PC-3 (cell line): ENCODE results near the gene ADARB2. TPM values are rescaled to one million over a fixed set of nuclear protein-coding genes. Genes with fewer than 3 reads are reported as not detected.
"Not testable (repeated sequence)": the region's sequence is repeated elsewhere in the genome, so short reads cannot be mapped to it uniquely, and the experiment has no call there.

Source experiments
- ATAC-seq: fragments of 200-7000 bp; cut with Tn5 transposase; 2 replicates; pipeline ENCODE4 v1.9.1; 2020; ENCODE audit warnings: mild to moderate bottlenecking, moderate library complexity
- BruUV-seq: library from RNA; stranded (reverse); fragments of 400-500 nt; replicated peaks from 2 replicates; lab custom pipeline; 2021; lab: Mats Ljungman, UMichigan
- CTCF ChIA-PET: fragments of 300-600 bp; sonication (Branson Sonifier 250); formaldehyde crosslinking; loops from one replicate; lab custom pipeline; 2022; ENCODE audit warnings: antibody characterized with exemption; lab: Charles Lee
- POLR2A ChIA-PET: fragments of 300-600 bp; sonication (Branson Sonifier 250); formaldehyde crosslinking; loops from one replicate; lab custom pipeline; 2022; ENCODE audit warnings: antibody characterized with exemption; ENCODE audit not compliant: unreplicated experiment; lab: Charles Lee
- DNase-seq: peaks from one replicate; pipeline ENCODE4 v3.0.0-alpha.2; 2015
- H2AFZ ChIP-seq: fragments of 300-600 bp; sonication (generic); 2 replicates; pipeline ENCODE4 v1.6.0; 2016; ENCODE audit warnings: antibody characterized with exemption, low read length
- H3F3A ChIP-seq: fragments of 300-600 bp; sonication (generic); one replicate; pipeline ENCODE4 v1.6.0; 2017; ENCODE audit warnings: antibody characterized with exemption, low read length, control low read depth, mild to moderate bottlenecking; ENCODE audit not compliant: unreplicated experiment
- H3K27ac ChIP-seq: fragments of 300-600 bp; sonication (generic); 2 replicates; pipeline ENCODE4 v1.5.1; 2016; ENCODE audit warnings: mild to moderate bottlenecking, low read length
- H3K27me3 ChIP-seq: fragments of 300-600 bp; sonication (generic); 2 replicates; pipeline ENCODE4 v1.6.1; 2016; ENCODE audit warnings: low read length, mixed read lengths
- H3K36me3 ChIP-seq: fragments of 300-600 bp; sonication (generic); 2 replicates; pipeline ENCODE4 v1.6.1; 2016; ENCODE audit warnings: low read depth, mixed run types, low read length, mixed read lengths
- H3K4me1 ChIP-seq: fragments of 300-600 bp; sonication (generic); 2 replicates; pipeline ENCODE4 v1.5.1; 2016; ENCODE audit warnings: low read length; ENCODE audit not compliant: insufficient read depth
- H3K4me2 ChIP-seq: fragments of 300-600 bp; sonication (generic); 2 replicates; pipeline ENCODE4 v1.6.0; 2016; ENCODE audit warnings: low read length
- H3K4me3 ChIP-seq: fragments of 300-600 bp; sonication (generic); 2 replicates; pipeline ENCODE4 v1.5.1; 2016; ENCODE audit warnings: mild to moderate bottlenecking, low read length, mixed read lengths
- H3K79me2 ChIP-seq: fragments of 300-600 bp; sonication (generic); 2 replicates; pipeline ENCODE4 v1.6.1; 2017; ENCODE audit warnings: low read length, mixed read lengths
- H3K9ac ChIP-seq: fragments of 300-600 bp; sonication (generic); 2 replicates; pipeline ENCODE4 v1.6.0; 2016; ENCODE audit warnings: mild to moderate bottlenecking, low read length
- H3K9me2 ChIP-seq: fragments of 300-600 bp; sonication (generic); replicated peaks from 2 replicates; pipeline ENCODE4 v1.6.1; 2016; ENCODE audit warnings: mixed run types, low read length, mixed read lengths
- H3K9me3 ChIP-seq: fragments of 300-600 bp; sonication (generic); 2 replicates; pipeline ENCODE4 v1.6.1; 2016; ENCODE audit warnings: low read length, mixed read lengths
- H4K20me1 ChIP-seq: fragments of 300-600 bp; sonication (generic); 2 replicates; pipeline ENCODE4 v1.6.1; 2016; ENCODE audit warnings: low read length, mixed read lengths
- CTCF ChIP-seq: fragments of 300-600 bp; sonication (generic); conservative IDR thresholded peaks from 2 replicates; pipeline ENCODE4 v1.5.1; 2017; ENCODE audit warnings: antibody characterized with exemption, low read depth, mild to moderate bottlenecking, low read length
- EZH2 ChIP-seq: fragments of 300-600 bp; sonication (generic); IDR thresholded peaks from one replicate; pipeline ENCODE4 v1.6.1; 2017; ENCODE audit warnings: antibody characterized with exemption, mild to moderate bottlenecking, low read length; ENCODE audit not compliant: unreplicated experiment
- EZH2phosphoT487 ChIP-seq: fragments of 300-600 bp; sonication (generic); IDR thresholded peaks from 2 replicates; pipeline ENCODE4 v1.6.1; 2018; ENCODE audit warnings: mild to moderate bottlenecking, antibody characterized with exemption, low read length, borderline replicate concordance
- intact Hi-C: fragments of 100-400 bp; cut with micrococcal nuclease; formaldehyde crosslinking; loops from 2 replicates; pipeline ENCODE4 v1.9.0; 2023
- total RNA-seq: library from RNA; depleted of rRNA; stranded (reverse); fragments of >200 nt; gene quantifications from 2 replicates; pipeline ENCODE4 v1.2.3, GENCODE V29; 2014

The ADARB2 gene
- total RNA-seq, 1 experiment from 2014 or later: not detected

GRCh38 chr10:1344408-1344807, 392.9 kb downstream of the ADARB2 start:
- DNase-seq (no peak), ATAC-seq (no peak)
- Histone ChIP-seq H3K4me2 (no peak overlapping the region), H3K36me3 (no peaks in the 10 kb centered on the region), H3K27me3 (no peaks in the 10 kb centered on the region), H4K20me1 (no peaks in the 10 kb centered on the region), H3K4me1 (no peaks in the 10 kb centered on the region), H3K9ac (no peak overlapping the region), H3K27ac (no peak overlapping the region), H3F3A (no peaks in the 10 kb centered on the region), H3K9me3 (no peaks in the 10 kb centered on the region), H3K79me2 (no peaks in the 10 kb centered on the region), H3K4me3 (no peak overlapping the region), H3K9me2 (no peaks in the 10 kb centered on the region), H2AFZ (no peak overlapping the region)
- intact Hi-C loops: no loop called here
- TF ChIP-seq CTCF (no peak), EZH2 (no peak), EZH2phosphoT487 (no peak)
- BruUV-seq: no TSS peak
- ChIA-PET POLR2A (no interaction called here), CTCF (no interaction called here)

GRCh38 chr10:1343176-1343575, 394.1 kb downstream of the ADARB2 start:
- TF ChIP-seq CTCF (no peak), EZH2 (no peak), EZH2phosphoT487 (no peak)
- BruUV-seq: no TSS peak
- no peak overlapping the region for H3K4me3 ChIP-seq
- no peaks in the 10 kb centered on the region for H3K27me3 ChIP-seq
- H2AFZ ChIP-seq: no peak overlapping the region
- no peak overlapping the region for H3K4me2 ChIP-seq
- DNase-seq: no peak
- POLR2A ChIA-PET: no interaction called here
- no peaks in the 10 kb centered on the region for H3K9me3 ChIP-seq
- no peaks in the 10 kb centered on the region for H3K79me2 ChIP-seq
- no peaks in the 10 kb centered on the region for H3K9me2 ChIP-seq
- H3K9ac ChIP-seq: no peak overlapping the region
- ATAC-seq: no peak
- CTCF ChIA-PET: no interaction called here
- no peaks in the 10 kb centered on the region for H3F3A ChIP-seq
- intact Hi-C loops: no loop called here
- H4K20me1 ChIP-seq: no peaks in the 10 kb centered on the region
- no peak overlapping the region for H3K27ac ChIP-seq
- no peaks in the 10 kb centered on the region for H3K4me1 ChIP-seq
- H3K36me3 ChIP-seq: no peaks in the 10 kb centered on the region

- POLR2A ChIA-PET, H3K27ac ChIP-seq, H3K4me3 ChIP-seq, H3K4me1 ChIP-seq, H3F3A ChIP-seq, H3K36me3 ChIP-seq, DNase-seq, H3K9me2 ChIP-seq, H3K9ac ChIP-seq, ATAC-seq, intact Hi-C loops, H2AFZ ChIP-seq, BruUV-seq, H3K4me2 ChIP-seq, H3K27me3 ChIP-seq, H3K79me2 ChIP-seq, H3K9me3 ChIP-seq, H4K20me1 ChIP-seq, CTCF ChIA-PET: not testable (repeated sequence)
These were observed 396.3 kb downstream of the ADARB2 start for GRCh38 chr10:1341052-1341451.
